Vagina (tissue), 2 donors: ENCODE results near the gene SARDH.

Source experiments
- POLR2A ChIP-seq, 2 donors: fragments of 450-650 bp; IDR thresholded peaks; one replicate each; pipeline ENCODE4 v1.6.1; 2017; ENCODE audit warnings: antibody characterized with exemption in 2 of 2, mild to moderate bottlenecking in 2 of 2, moderate library complexity in 2 of 2
- POLR2AphosphoS5 ChIP-seq, 2 donors: sonication (generic); formaldehyde crosslinking; IDR thresholded peaks; one replicate each; pipeline ENCODE4 v1.9.0; 2017; ENCODE audit warnings: antibody characterized with exemption in 2 of 2, mild to moderate bottlenecking in 2 of 2, low read depth in 1 of 2; ENCODE audit not compliant: insufficient read depth in 1 of 2
- TF ChIP-seq, protein P1 (sequence below), 3 experiments: fragments of 450-650 bp in 2 of 3; fragments of 200-600 bp in 1 of 3; sonication (generic) in 1 of 3; IDR thresholded peaks; one replicate each; pipeline ENCODE4 v1.5.1; 2017 to 2019; ENCODE audit warnings: antibody characterized with exemption in 3 of 3, mild to moderate bottlenecking in 2 of 3, moderate library complexity in 2 of 3

DNA sequence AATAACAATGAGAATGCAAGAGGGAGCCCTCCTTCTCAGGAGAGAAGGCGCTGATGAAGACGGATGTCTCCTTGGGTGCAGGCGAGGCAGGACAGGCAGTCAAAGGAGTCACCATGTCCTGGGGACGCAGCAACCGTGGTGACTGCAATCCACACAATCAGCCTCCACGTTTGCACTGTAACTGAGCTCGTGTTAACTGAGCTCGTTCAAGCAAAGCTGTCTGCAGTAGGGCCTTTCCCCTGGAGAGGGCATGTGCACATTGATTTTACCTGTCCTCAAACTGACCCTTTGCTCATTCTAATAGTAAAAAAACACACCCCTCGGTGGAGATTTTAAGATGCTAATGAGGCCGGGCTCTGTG lies 2.8 kb downstream of the SARDH start:
- TF ChIP-seq, protein P1, sequence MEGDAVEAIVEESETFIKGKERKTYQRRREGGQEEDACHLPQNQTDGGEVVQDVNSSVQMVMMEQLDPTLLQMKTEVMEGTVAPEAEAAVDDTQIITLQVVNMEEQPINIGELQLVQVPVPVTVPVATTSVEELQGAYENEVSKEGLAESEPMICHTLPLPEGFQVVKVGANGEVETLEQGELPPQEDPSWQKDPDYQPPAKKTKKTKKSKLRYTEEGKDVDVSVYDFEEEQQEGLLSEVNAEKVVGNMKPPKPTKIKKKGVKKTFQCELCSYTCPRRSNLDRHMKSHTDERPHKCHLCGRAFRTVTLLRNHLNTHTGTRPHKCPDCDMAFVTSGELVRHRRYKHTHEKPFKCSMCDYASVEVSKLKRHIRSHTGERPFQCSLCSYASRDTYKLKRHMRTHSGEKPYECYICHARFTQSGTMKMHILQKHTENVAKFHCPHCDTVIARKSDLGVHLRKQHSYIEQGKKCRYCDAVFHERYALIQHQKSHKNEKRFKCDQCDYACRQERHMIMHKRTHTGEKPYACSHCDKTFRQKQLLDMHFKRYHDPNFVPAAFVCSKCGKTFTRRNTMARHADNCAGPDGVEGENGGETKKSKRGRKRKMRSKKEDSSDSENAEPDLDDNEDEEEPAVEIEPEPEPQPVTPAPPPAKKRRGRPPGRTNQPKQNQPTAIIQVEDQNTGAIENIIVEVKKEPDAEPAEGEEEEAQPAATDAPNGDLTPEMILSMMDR (IDR thresholded peaks at IDR 0.05): no peak
- TF ChIP-seq POLR2A (IDR thresholded peaks at IDR 0.05) (no peak), POLR2AphosphoS5 (IDR thresholded peaks at IDR 0.05; ENCODE audit: insufficient read depth in 1 of 2, low read depth in 1 of 2) (no peak)
